ENCODE measurements around the gene SPTLC1. TPM values are rescaled to one million over a fixed set of nuclear protein-coding genes. Genes with fewer than 3 reads are reported as not detected.
A peak's percentile ranks its signal among the peaks of the same experiment; 100 is the strongest.

SPTLC1 gene
- total RNA-seq, 2 donors from 2014 or later = 67.7 to 69.1 TPM

- Mint-ChIP-seq H3K9me3 (no peaks in the 10 kb centered on the region), H3K36me3 (peaks cover 2% of the 10 kb centered on the region), H3K4me3 (peak overlapping the region; percentile 53), H3K4me1 (ENCODE audit: low read depth in 2 of 2) (peaks cover 42 to 44% of the 10 kb centered on the region in 2 donors), H3K27ac (peak overlapping the region; percentile 84 to 86), H3K27me3 (no peaks in the 10 kb centered on the region)
- ATAC-seq (peak; percentile 75 to 80), DNase-seq (ENCODE audit: low spot score) (peak; percentile 76)
Observed at GRCh38 chr9:92097997-92098482, 17.2 kb downstream of the SPTLC1 start.

GRCh38 chr9:92095236-92095635 lies 20.0 kb downstream of the SPTLC1 start:
- Mint-ChIP-seq H3K27me3 (no peaks in the 10 kb centered on the region), H3K4me1 (ENCODE audit: low read depth in 2 of 2) (peaks cover 34 to 40% of the 10 kb centered on the region in 2 donors), H3K9me3 (no peaks in the 10 kb centered on the region), H3K4me3 (no peak overlapping the region), H3K36me3 (no peaks in the 10 kb centered on the region), H3K27ac (peak overlapping the region; percentile 56 to 78)
- no peak for DNase-seq (ENCODE audit: low spot score)
- no peak for ATAC-seq

DNA sequence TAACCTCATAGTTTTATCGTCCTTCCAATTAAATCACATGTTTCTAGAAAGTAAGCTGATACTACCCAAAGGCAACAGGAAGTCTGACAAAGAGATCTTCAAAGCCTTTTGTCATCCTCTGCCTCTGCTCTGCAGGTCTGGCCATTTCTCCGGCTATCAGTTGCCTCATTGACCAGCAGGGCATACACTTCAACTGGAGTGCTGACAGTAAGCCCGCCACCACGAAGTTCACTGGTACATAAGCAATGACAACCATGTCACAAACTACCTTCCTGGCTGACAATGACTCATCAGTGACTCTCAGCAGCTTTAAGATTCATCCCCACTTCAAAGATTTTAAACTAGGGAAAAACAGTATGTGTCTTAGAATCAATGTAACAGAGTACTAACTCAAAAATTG lies 20.6 kb downstream of the SPTLC1 start:
- H3K9me3 Mint-ChIP-seq = no peaks in the 10 kb centered on the region
- no peaks in the 10 kb centered on the region for H3K27me3 Mint-ChIP-seq
- H3K27ac Mint-ChIP-seq = peak overlapping the region; percentile 56 to 78
- peak; percentile 60 to 65 for ATAC-seq
- peak overlapping the region; percentile 26 for H3K4me3 Mint-ChIP-seq
- DNase-seq (ENCODE audit: low spot score) = no peak
- peaks cover 35 to 40% of the 10 kb centered on the region in 2 donors for H3K4me1 Mint-ChIP-seq (ENCODE audit: low read depth in 2 of 2)
- no peaks in the 10 kb centered on the region for H3K36me3 Mint-ChIP-seq

GRCh38 chr9:92077888-92078287 lies 37.3 kb downstream of the SPTLC1 start:
- no peaks in the 10 kb centered on the region for H3K36me3 Mint-ChIP-seq
- DNase-seq (ENCODE audit: low spot score) (no peak), ATAC-seq (no peak)
- no peak overlapping the region for H3K4me3 Mint-ChIP-seq
- peaks cover 0 to 6% of the 10 kb centered on the region in 2 donors for H3K4me1 Mint-ChIP-seq (ENCODE audit: low read depth in 2 of 2)
- no peak overlapping the region for H3K27ac Mint-ChIP-seq
- no peaks in the 10 kb centered on the region for H3K27me3 Mint-ChIP-seq
- H3K9me3 Mint-ChIP-seq = no peaks in the 10 kb centered on the region

- no peaks in the 10 kb centered on the region for H3K27me3 Mint-ChIP-seq
- H3K4me3 Mint-ChIP-seq = no peak overlapping the region
- no peak for DNase-seq (ENCODE audit: low spot score)
- H3K27ac Mint-ChIP-seq = no peak overlapping the region
- H3K9me3 Mint-ChIP-seq = no peaks in the 10 kb centered on the region
- peaks cover 10 to 19% of the 10 kb centered on the region in 2 donors for H3K4me1 Mint-ChIP-seq (ENCODE audit: low read depth in 2 of 2)
- no peak for ATAC-seq
- H3K36me3 Mint-ChIP-seq = peaks cover 6% of the 10 kb centered on the region
Observed at GRCh38 chr9:92071634-92072033, 43.6 kb downstream of the SPTLC1 start.

DNA sequence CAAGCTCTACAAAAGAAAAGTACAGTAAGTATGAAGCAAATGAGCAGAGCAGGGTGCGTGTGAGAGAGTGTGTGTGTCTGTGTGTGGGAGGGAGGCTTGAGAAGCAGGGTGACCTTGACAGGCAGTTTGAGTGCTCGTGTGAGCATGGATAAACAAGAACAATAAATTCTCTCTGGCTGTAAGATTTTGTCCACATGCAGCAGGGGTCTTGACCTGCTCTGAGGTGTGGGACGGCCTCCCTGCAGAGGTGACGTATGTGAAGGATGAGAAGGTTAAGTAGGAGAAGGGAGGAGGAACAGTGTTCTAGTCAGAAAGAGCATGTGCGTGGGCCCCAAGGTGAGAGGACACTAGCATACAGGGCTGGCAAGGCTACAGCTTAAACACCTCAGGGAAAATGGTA lies 49.0 kb downstream of the SPTLC1 start:
- no peak for ATAC-seq
- Mint-ChIP-seq H3K27ac (no peak overlapping the region), H3K9me3 (peaks cover 5% of the 10 kb centered on the region), H3K36me3 (peaks cover 55% of the 10 kb centered on the region), H3K27me3 (no peaks in the 10 kb centered on the region), H3K4me1 (ENCODE audit: low read depth in 2 of 2) (peaks cover 6 to 11% of the 10 kb centered on the region in 2 donors), H3K4me3 (no peak overlapping the region)
- DNase-seq (ENCODE audit: low spot score) = no peak

DNA sequence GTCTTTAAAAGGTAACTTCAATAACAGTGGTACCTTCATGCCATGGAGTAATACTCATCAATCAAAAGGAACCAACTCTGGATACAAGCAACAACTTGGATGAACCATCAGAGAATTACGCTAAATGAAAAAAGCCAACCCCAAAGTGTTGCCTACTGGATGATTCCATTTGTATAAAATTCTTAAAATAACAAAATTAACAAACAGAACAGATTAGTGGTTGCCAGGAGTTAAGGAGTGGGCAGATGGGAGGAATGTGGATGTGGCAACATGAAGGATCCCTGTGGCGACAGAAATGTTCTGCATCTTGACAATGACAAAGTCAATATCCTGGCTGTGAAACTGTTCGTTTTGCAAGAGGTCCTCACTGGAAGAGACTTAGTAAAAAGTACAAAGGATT lies 50.5 kb downstream of the SPTLC1 start:
- peaks cover 10% of the 10 kb centered on the region for H3K9me3 Mint-ChIP-seq
- H3K4me1 Mint-ChIP-seq (ENCODE audit: low read depth in 2 of 2) = peaks cover 10 to 16% of the 10 kb centered on the region in 2 donors
- ATAC-seq = no peak

DNA sequence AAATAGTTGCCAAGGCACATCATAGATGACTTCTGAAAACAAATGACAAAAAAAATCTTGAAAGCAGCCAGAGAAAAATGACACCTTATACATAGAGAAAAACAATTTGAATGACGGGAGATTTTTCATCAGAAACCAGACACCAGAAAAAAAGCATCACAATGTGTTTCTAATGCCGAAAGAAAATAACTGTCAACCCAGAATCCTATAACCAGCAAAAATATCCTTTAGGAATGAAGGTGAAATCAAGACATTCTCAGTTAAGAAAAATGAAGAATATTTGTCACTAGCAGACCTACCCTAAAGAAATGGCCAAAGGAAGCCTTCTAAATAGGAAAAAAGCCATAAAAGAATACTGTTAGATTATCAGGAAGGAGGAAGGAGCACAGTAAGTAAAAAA lies 54.0 kb downstream of the SPTLC1 start:
- H3K27ac Mint-ChIP-seq = no peak overlapping the region
- peaks cover 12 to 27% of the 10 kb centered on the region in 2 donors for H3K4me1 Mint-ChIP-seq (ENCODE audit: low read depth in 2 of 2)
- no peaks in the 10 kb centered on the region for H3K27me3 Mint-ChIP-seq
- peaks cover 64% of the 10 kb centered on the region for H3K36me3 Mint-ChIP-seq
- no peak for DNase-seq (ENCODE audit: low spot score)
- H3K4me3 Mint-ChIP-seq = no peak overlapping the region
- ATAC-seq = no peak
- H3K9me3 Mint-ChIP-seq = peaks cover 10% of the 10 kb centered on the region

More for the DNA sequence above, 50.5 kb downstream of the SPTLC1 start:
- no peak overlapping the region for H3K4me3 Mint-ChIP-seq
- H3K27ac Mint-ChIP-seq = no peak overlapping the region
- peaks cover 68% of the 10 kb centered on the region for H3K36me3 Mint-ChIP-seq
- H3K27me3 Mint-ChIP-seq = no peaks in the 10 kb centered on the region
- no peak for DNase-seq (ENCODE audit: low spot score)

GRCh38 chr9:92059661-92060060 lies 55.6 kb downstream of the SPTLC1 start:
- no peak for DNase-seq (ENCODE audit: low spot score)
- Mint-ChIP-seq H3K27ac (peak overlapping the region in 1 of 2 donors; percentile 13), H3K36me3 (peaks cover 59% of the 10 kb centered on the region), H3K9me3 (peaks cover 10% of the 10 kb centered on the region), H3K27me3 (no peaks in the 10 kb centered on the region), H3K4me1 (ENCODE audit: low read depth in 2 of 2) (peaks cover 8 to 24% of the 10 kb centered on the region in 2 donors), H3K4me3 (no peak overlapping the region)
- no peak for ATAC-seq

- H3K9me3 Mint-ChIP-seq = peaks cover 10% of the 10 kb centered on the region
- peaks cover 8 to 24% of the 10 kb centered on the region in 2 donors for H3K4me1 Mint-ChIP-seq (ENCODE audit: low read depth in 2 of 2)
- H3K36me3 Mint-ChIP-seq = peaks cover 51% of the 10 kb centered on the region
- ATAC-seq (no peak), DNase-seq (ENCODE audit: low spot score) (no peak)
- peak overlapping the region in 1 of 2 donors; percentile 13 for H3K27ac Mint-ChIP-seq
- H3K4me3 Mint-ChIP-seq = no peak overlapping the region
- H3K27me3 Mint-ChIP-seq = no peaks in the 10 kb centered on the region
Observed at GRCh38 chr9:92058723-92059444, 56.3 kb downstream of the SPTLC1 start.

GRCh38 chr9:92058026-92058425 lies 57.2 kb downstream of the SPTLC1 start:
- no peak overlapping the region for H3K4me3 Mint-ChIP-seq
- H3K36me3 Mint-ChIP-seq = peaks cover 49% of the 10 kb centered on the region
- DNase-seq (ENCODE audit: low spot score) (no peak), ATAC-seq (no peak)
- H3K27me3 Mint-ChIP-seq = no peaks in the 10 kb centered on the region
- peaks cover 11 to 27% of the 10 kb centered on the region in 2 donors for H3K4me1 Mint-ChIP-seq (ENCODE audit: low read depth in 2 of 2)
- no peak overlapping the region for H3K27ac Mint-ChIP-seq
- peaks cover 10% of the 10 kb centered on the region for H3K9me3 Mint-ChIP-seq

DNA sequence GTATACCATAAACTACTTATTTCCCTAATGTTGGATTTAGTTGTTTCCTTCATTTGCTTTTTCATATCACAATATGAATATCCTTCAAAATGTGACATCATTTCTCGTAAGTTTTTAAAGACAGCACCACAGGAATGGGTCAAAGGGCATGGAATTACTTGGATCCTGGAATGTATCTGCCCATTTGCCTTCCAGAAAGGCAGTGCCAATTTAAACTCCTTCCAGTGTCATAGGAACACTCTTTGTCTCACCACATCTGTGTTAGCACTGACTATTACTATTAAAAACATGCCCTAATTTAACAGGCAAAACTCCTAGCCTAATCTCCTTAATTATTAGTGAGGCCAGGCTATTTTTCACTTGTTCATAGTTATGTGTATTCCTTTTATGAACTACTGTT lies 58.0 kb downstream of the SPTLC1 start:
- Mint-ChIP-seq H3K9me3 (peaks cover 8% of the 10 kb centered on the region), H3K4me3 (no peak overlapping the region), H3K27ac (peak overlapping the region in 1 of 2 donors; percentile 63), H3K27me3 (no peaks in the 10 kb centered on the region), H3K4me1 (ENCODE audit: low read depth in 2 of 2) (peaks cover 11 to 25% of the 10 kb centered on the region in 2 donors), H3K36me3 (peaks cover 42% of the 10 kb centered on the region)
- DNase-seq (ENCODE audit: low spot score) (no peak), ATAC-seq (no peak)

- no peaks in the 10 kb centered on the region for H3K27me3 Mint-ChIP-seq
- H3K36me3 Mint-ChIP-seq = peaks cover 31% of the 10 kb centered on the region
- no peak overlapping the region for H3K4me3 Mint-ChIP-seq
- ATAC-seq = no peak
- DNase-seq (ENCODE audit: low spot score) = no peak
- H3K9me3 Mint-ChIP-seq = peaks cover 3% of the 10 kb centered on the region
- peaks cover 11 to 24% of the 10 kb centered on the region in 2 donors for H3K4me1 Mint-ChIP-seq (ENCODE audit: low read depth in 2 of 2)
- H3K27ac Mint-ChIP-seq = no peak overlapping the region
Observed at GRCh38 chr9:92055624-92056023, 59.6 kb downstream of the SPTLC1 start.

DNA sequence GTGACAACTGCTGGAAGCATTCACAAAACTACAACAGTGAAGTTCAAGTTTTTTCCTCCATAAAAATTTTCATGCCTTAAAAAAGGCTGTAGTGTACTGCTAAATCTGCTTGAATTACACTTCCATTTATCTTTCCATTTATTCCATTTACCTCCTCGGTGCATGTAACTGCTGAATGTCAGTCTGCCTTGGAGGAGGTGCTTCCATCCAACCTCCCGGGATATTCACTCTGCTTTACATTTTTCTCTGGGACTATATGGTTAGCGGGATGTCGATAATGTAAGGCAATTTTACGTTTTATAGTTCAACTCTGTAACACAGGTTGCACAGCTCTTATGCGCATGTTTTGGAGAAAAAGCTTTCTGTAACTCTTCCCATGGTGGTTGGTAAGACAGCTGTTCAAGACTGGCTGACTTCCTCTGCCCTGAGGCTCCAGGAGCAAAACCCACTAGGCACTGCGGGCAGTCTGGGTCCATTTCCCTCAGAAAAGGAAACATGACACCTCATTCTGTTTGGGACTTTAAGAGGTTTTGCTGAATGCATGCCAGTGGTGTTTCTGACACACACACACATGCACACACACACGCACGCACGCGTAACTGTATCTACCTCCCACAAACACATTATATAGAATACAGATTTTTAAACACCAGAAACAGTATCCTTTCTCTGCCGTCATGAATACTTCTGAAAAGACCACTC lies 66.1 kb downstream of the SPTLC1 start:
- peaks cover 46% of the 10 kb centered on the region for H3K36me3 Mint-ChIP-seq
- H3K27ac Mint-ChIP-seq = no peak overlapping the region
- H3K4me3 Mint-ChIP-seq = no peak overlapping the region
- DNase-seq (ENCODE audit: low spot score) (no peak), ATAC-seq (no peak)
- H3K4me1 Mint-ChIP-seq (ENCODE audit: low read depth in 2 of 2) = peaks cover 3 to 4% of the 10 kb centered on the region in 2 donors
- H3K9me3 Mint-ChIP-seq = no peaks in the 10 kb centered on the region
- H3K27me3 Mint-ChIP-seq = no peaks in the 10 kb centered on the region

Data from natural killer cell treated with Interleukin-12 subunit alpha and Interleukin-12 subunit beta and Interleukin-15 and Interleukin-18, amount 100 ng/mL, for 72 hours (primary cell).